Esophagus muscularis mucosa (tissue), 4 donors: ENCODE data around the gene ZNF222. TPM values are rescaled to one million over a fixed set of nuclear protein-coding genes. Genes with fewer than 3 reads are reported as not detected.

ENCODE experiments used
- DNase-seq: peaks from one replicate; pipeline ENCODE4 v3.0.0-alpha.2; 2017; ENCODE audit errors: extremely low spot score
- H3K27ac ChIP-seq, 4 donors: fragments of 200-600 bp; sonication (generic); replicated peaks in 1 of 4; 1 replicate in 3 of 4; 2 replicates in 1 of 4; pipeline ENCODE4 v1.5.1; 2016 to 2019; ENCODE audit warnings: mild to moderate bottlenecking in 1 of 4
- H3K27me3 ChIP-seq, 4 donors: fragments of 200-600 bp; sonication (generic); one replicate each; pipeline versions ENCODE4 v1.5.1 to v1.6.0; 2016 to 2019
- H3K36me3 ChIP-seq, 4 donors: fragments of 200-600 bp; sonication (generic); one replicate each; pipeline ENCODE4 v1.5.1; 2016 to 2019
- H3K4me1 ChIP-seq, 4 donors: fragments of 200-600 bp; sonication (generic); one replicate each; pipeline ENCODE4 v1.5.1; 2016 to 2019
- H3K4me3 ChIP-seq, 4 donors: fragments of 200-600 bp; sonication (generic); 1 replicate in 2 of 4; 2 replicates in 2 of 4; pipeline ENCODE4 v1.5.1; 2016 to 2019; ENCODE audit warnings: mild to moderate bottlenecking in 4 of 4, moderate library complexity in 1 of 4
- H3K9me3 ChIP-seq, 4 donors: fragments of 200-600 bp; sonication (generic); 1 replicate in 3 of 4; 2 replicates in 1 of 4; pipeline ENCODE4 v1.5.1; 2016 to 2019
- CTCF ChIP-seq, 3 experiments: fragments of 200-600 bp in 2 of 3; fragments of 450-650 bp in 1 of 3; sonication (generic) in 2 of 3; IDR thresholded peaks; one replicate each; pipeline ENCODE4 v1.5.1; 2017 to 2019; ENCODE audit warnings: antibody characterized with exemption in 3 of 3, mild to moderate bottlenecking in 2 of 3, moderate library complexity in 1 of 3
- EP300 ChIP-seq: sonication (generic); formaldehyde crosslinking; IDR thresholded peaks from one replicate; pipeline ENCODE4 v1.6.1; 2017; ENCODE audit warnings: antibody characterized with exemption
- POLR2A ChIP-seq: fragments of 450-650 bp; IDR thresholded peaks from one replicate; pipeline ENCODE4 v1.6.1; 2017; ENCODE audit warnings: antibody characterized with exemption, moderate library complexity, mild to moderate bottlenecking, low read depth
- POLR2AphosphoS5 ChIP-seq, 2 donors: sonication (generic); formaldehyde crosslinking; IDR thresholded peaks; one replicate each; pipeline ENCODE4 v1.6.1; 2017; ENCODE audit warnings: antibody characterized with exemption in 2 of 2
- WGBS: methylation state at CpG from one replicate; pipeline ENCODE4 v1.1.5; 2018; 5-methylcytosine and 5-hydroxymethylcytosine counted together
- intact Hi-C: fragments of 100-400 bp; cut with DNase I; formaldehyde crosslinking; loops from one replicate; pipeline ENCODE4 v1.15.1; 2023
- total RNA-seq, 4 donors: library from RNA; depleted of rRNA; stranded (reverse); fragments of >200 nt; gene quantifications; one replicate each; pipeline versions ENCODE4 v1.1.0 to v1.2.1, GENCODE V29; 2016

ZNF222 gene
- total RNA-seq, 4 donors from 2014 or later, result 1.2 to 3.8 (median 2.3) TPM

- peak; percentile 12 for DNase-seq
- Histone ChIP-seq H3K4me1 (peaks cover 6 to 13% (median 12%) of the 10 kb centered on the region in 4 donors), H3K36me3 (peaks cover 0 to 1% (median 0%) of the 10 kb centered on the region in 4 donors), H3K27ac (no peak overlapping the region), H3K4me3 (no peak overlapping the region), H3K27me3 (no peaks in the 10 kb centered on the region), H3K9me3 (peaks cover 0 to 7% (median 4%) of the 10 kb centered on the region in 4 donors)
- TF ChIP-seq POLR2A, result no peak
- TF ChIP-seq EP300, result no peak
- TF ChIP-seq POLR2AphosphoS5 (IDR thresholded peaks at IDR 0.05), result no peak
- no peak for TF ChIP-seq CTCF (IDR thresholded peaks at IDR 0.05)
- intact Hi-C loops, result no loop called here
These were observed 4.0 kb upstream of the ZNF222 start for GRCh38 chr19:44021221-44021620.

- no peak for DNase-seq
- WGBS, result 45% methylated on average over 4 of the region's 4 CpGs
- TF ChIP-seq POLR2AphosphoS5 (IDR thresholded peaks at IDR 0.05), result no peak
- no peak for TF ChIP-seq EP300
- TF ChIP-seq CTCF (IDR thresholded peaks at IDR 0.05), result no peak
- TF ChIP-seq POLR2A, result no peak
- Histone ChIP-seq H3K36me3 (peaks cover 31 to 38% (median 33%) of the 10 kb centered on the region in 4 donors), H3K9me3 (peaks cover 0 to 33% (median 28%) of the 10 kb centered on the region in 4 donors), H3K27ac (peak overlapping the region; percentile 62 to 74 (median 69)), H3K27me3 (no peaks in the 10 kb centered on the region), H3K4me1 (peaks cover 6 to 14% (median 13%) of the 10 kb centered on the region in 4 donors), H3K4me3 (peak overlapping the region; percentile 73 to 90 (median 79))
- intact Hi-C loops, result no loop called here
These were observed 321 bp upstream of the ZNF222 start for GRCh38 chr19:44024900-44025216.

- Histone ChIP-seq H3K9me3 (peaks cover 4 to 51% (median 42%) of the 10 kb centered on the region in 4 donors), H3K36me3 (peaks cover 49 to 55% (median 51%) of the 10 kb centered on the region in 4 donors), H3K4me1 (peaks cover 6 to 14% (median 13%) of the 10 kb centered on the region in 4 donors), H3K27ac (no peak overlapping the region), H3K27me3 (no peaks in the 10 kb centered on the region), H3K4me3 (no peak overlapping the region)
- intact Hi-C loops, result no loop called here
- 98% methylated on average over 6 of the region's 6 CpGs for WGBS
- DNase-seq, result no peak
- no peak for TF ChIP-seq POLR2A
- TF ChIP-seq CTCF (IDR thresholded peaks at IDR 0.05), result no peak
These were observed 1.4 kb downstream of the ZNF222 start for GRCh38 chr19:44026622-44027021.

GRCh38 chr19:44032001-44032610 lies 6.9 kb downstream of the ZNF222 start:
- no peak overlapping the region for H3K4me3 ChIP-seq
- no peaks in the 10 kb centered on the region for H3K27me3 ChIP-seq
- WGBS, result 80% methylated on average over 1 of the region's 1 CpG
- TF ChIP-seq POLR2A (no peak), EP300 (no peak), POLR2AphosphoS5 (IDR thresholded peaks at IDR 0.05) (no peak), CTCF (IDR thresholded peaks at IDR 0.05) (no peak)
- intact Hi-C loops, result no loop called here
- H3K27ac ChIP-seq, result no peak overlapping the region
- no peak for DNase-seq
- H3K4me1 ChIP-seq, result no peaks in the 10 kb centered on the region
- H3K9me3 ChIP-seq, result peaks cover 9 to 98% (median 93%) of the 10 kb centered on the region in 4 donors
- peaks cover 56 to 63% (median 58%) of the 10 kb centered on the region in 4 donors for H3K36me3 ChIP-seq

- no peaks in the 10 kb centered on the region for H3K27me3 ChIP-seq
- intact Hi-C loops, result no loop called here
- WGBS, result 74% methylated on average over 2 of the region's 2 CpGs
- H3K4me1 ChIP-seq, result no peaks in the 10 kb centered on the region
- H3K4me3 ChIP-seq, result no peak overlapping the region
- peaks cover 0 to 62% (median 19%) of the 10 kb centered on the region in 4 donors for H3K9me3 ChIP-seq
- DNase-seq, result no peak
- no peak overlapping the region for H3K27ac ChIP-seq
- H3K36me3 ChIP-seq, result no peaks in the 10 kb centered on the region
- TF ChIP-seq POLR2A (no peak), CTCF (IDR thresholded peaks at IDR 0.05) (no peak), POLR2AphosphoS5 (IDR thresholded peaks at IDR 0.05) (no peak), EP300 (no peak)
These were observed 17.0 kb downstream of the ZNF222 start for GRCh38 chr19:44042147-44042546.
